GM19455 (cell line): ENCODE data around the gene FGD4.

Experiments
- ATAC-seq: cut with Tn5 transposase; IDR thresholded peaks from one replicate; pipeline ENCODE4 v1.9.1; 2021; ENCODE audit not compliant: unreplicated experiment

Gene FGD4

GRCh38 chr12:32454866-32455265, 55.5 kb downstream of the FGD4 start:
- ATAC-seq: no peak

- ATAC-seq: peak; percentile 64
These were observed 56.3 kb downstream of the FGD4 start for GRCh38 chr12:32455607-32456071.

- no peak for ATAC-seq
These were observed 58.1 kb downstream of the FGD4 start for GRCh38 chr12:32457251-32458025.

GRCh38 chr12:32460638-32461037, 61.3 kb downstream of the FGD4 start:
- ATAC-seq: no peak

DNA sequence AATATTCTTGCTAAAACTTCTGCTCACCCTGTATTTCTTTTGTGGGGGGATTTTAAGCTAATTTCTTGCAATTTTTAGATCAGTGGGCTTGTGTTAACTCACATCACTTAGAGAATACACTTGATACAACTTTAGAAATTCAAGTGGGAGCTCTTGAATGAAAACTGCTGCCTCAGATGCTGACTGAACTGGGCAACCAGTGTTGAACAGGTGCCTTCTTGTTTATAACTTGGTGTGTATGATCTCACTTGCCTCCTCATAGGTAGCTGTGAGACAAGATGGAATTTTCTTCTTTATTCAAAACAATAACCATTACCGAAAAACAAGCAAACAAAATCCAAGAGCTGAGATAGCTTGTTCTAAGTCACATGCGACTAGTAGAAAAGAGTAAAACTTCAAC, 63.5 kb downstream of the FGD4 start:
- no peak for ATAC-seq

- ATAC-seq: no peak
These were observed 66.8 kb downstream of the FGD4 start for GRCh38 chr12:32466187-32466586.

DNA sequence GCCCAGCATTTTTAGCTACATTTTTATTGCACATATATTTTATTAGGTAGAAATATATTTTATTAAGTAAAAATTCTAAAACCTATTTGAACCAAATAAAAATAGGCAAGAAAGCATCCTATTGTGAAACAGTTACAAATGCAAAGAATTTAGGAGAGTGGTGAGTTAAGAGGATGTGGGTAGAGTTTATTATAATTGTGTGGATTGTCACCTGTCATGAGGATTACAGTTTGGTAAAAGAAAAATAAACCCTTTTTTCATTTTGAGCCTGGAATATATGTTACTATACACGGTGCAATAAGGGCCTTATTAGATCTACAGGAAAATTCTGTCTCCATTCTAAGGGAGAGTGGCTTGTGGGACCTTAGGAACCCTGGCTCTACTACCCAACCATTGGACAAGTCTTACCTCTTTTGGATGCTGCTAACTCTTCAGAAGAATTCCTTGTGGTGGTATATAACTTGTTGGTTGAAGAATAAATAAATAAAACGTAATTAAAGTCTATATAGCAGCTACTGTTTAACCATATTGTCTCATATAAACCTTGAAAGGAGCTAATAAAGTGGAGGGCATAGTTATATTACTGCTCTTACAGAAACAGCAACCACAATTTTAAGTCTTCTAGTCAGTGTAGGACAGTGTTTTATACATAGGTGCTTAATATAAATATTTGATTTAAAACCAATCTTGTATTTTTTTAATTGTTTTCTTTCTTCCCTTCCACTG, 67.8 kb downstream of the FGD4 start:
- ATAC-seq: no peak

DNA sequence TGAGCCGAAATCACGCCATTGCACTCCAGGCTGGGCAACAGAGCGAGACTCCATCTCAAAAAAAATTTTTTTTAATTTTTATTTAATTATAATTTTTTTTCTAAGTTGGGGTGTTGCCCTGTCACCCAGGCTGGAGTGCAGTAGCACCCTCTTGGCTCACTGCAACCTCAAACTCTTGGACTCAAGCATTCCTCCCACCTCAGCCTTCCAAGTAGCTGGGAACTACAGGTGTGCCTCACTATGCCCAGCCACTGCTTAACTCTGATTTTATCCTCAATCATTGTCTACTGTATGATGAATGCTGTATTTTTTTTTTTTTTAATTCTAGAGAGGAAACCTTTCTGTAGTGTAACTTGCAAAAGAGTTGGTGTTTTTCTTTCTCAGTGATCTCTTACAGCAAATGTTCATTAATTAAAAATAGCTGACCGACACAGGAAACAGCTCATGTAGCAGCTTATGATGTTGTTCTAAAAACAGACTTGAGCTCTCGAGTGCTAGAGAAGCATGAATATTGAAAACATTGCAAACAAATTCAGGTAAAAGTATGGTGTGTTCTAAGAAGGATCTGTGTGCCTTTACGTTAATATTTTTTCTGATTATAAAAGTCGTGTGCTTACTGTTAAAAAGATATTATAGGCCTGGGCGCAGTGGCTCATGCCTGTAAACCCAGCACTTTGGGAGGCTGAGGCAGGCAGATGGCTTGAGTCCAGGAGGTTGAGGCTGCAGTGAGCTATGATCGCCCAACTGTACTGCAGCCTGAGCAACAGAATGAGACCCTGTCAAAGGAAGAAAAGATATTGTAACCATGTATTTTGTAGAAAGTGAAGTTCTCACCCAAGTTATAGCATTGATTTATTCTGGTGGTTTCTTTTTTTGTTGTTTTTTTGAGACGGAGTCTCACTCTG, 68.9 kb downstream of the FGD4 start:
- no peak for ATAC-seq

GRCh38 chr12:32470936-32471470, 71.6 kb downstream of the FGD4 start:
- ATAC-seq: no peak

GRCh38 chr12:32471591-32472001, 72.2 kb downstream of the FGD4 start:
- no peak for ATAC-seq

DNA sequence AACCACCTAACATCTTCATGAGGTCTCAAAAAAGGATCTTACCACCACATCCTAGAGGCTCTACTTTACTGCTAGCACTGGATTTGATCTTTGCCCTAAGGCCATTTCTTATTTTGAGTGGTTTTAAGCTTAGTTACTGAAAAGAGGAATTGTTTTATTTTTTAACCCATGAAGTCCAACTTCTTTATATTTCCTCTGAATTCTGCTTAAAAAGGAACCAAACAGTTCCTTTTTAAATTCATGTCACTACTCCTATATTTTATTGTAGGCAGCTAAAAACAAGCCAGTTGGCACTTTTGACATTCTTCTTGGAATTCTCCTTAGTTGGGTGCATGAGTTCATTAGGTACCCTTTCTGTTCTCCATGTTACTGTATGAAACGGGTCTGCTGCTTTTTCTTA, 76.4 kb downstream of the FGD4 start:
- no peak for ATAC-seq

DNA sequence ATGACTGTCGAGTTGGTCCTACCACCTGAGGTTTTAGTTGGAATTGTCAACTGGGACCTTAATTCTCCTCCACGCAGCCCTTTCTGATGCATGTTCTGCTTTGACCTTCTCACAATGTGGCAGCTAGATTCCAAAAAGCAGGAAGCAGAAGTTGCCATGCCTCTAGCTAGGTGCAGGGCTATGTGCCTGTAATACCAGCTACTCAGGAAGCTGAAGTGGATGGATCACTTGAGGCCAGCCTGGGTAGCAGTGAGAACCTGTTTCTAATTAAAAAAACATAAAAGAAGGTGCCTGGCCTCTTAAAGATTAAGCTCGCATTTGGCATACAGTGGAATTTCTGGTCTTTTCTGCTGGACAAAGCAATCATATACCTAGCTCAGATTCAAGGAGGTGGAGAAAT, 77.1 kb downstream of the FGD4 start:
- ATAC-seq: no peak

GRCh38 chr12:32477714-32478113, 78.4 kb downstream of the FGD4 start:
- no peak for ATAC-seq

GRCh38 chr12:32478166-32478565, 78.8 kb downstream of the FGD4 start:
- no peak for ATAC-seq

- no peak for ATAC-seq
These were observed 79.7 kb downstream of the FGD4 start for GRCh38 chr12:32478858-32479725.

DNA sequence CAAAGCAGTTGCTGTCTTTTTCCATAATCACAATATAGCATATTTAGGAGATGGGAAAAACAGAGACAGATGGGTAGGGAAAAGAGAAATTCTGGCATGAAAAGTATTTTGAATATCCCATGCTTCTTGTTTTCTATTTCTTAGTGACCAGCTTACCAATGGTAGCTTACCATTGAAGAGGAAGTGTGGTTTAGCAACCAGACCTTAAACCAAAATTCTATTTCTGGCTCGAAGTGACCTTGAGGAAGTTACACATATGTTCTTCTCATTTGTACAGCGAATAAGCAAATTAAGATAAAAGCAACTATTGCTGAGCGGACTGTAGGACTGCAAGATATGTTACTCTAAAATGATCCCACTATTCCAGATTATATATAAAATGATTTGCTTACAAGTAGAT, 82.9 kb downstream of the FGD4 start:
- ATAC-seq: peak; percentile 53

DNA sequence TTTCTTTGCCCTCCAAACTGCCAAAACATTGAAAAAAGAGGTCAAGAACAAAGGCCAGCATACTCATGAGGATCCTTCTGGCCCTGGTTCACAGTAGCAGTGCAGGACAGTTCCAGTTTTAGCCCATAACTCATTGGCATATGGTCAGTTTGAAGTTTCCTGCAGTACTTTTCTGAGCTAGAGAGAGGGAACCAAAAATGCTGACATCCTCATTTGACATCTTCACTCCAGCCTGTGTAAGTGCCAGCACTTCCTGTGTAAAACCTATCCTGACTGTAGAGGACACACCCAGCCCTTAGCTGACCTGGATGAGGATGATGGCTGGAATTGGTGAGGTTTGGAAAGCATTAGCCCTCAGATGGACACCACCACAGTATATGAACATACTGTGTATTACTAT, 84.1 kb downstream of the FGD4 start:
- ATAC-seq: no peak

DNA sequence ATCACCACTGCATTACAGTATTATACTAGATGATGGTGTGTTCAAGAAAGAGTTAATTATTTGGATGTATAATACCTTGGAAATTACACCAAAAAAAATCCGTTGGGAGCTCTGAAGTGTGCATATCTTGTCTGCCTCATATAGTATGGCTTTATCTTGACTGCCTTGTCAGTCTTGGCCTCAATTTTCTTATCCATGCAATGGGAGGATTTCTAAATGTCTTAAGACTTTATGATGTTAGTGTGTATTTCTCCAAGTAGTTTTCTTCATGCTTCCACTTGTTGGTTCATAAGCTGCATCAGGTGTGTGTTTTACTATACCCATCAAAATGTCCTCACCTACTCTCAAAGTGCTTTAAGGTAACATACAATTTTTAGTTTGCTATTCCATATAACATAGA, 84.6 kb downstream of the FGD4 start:
- no peak for ATAC-seq

- ATAC-seq: no peak
These were observed 86.8 kb downstream of the FGD4 start for GRCh38 chr12:32486158-32486557.

DNA sequence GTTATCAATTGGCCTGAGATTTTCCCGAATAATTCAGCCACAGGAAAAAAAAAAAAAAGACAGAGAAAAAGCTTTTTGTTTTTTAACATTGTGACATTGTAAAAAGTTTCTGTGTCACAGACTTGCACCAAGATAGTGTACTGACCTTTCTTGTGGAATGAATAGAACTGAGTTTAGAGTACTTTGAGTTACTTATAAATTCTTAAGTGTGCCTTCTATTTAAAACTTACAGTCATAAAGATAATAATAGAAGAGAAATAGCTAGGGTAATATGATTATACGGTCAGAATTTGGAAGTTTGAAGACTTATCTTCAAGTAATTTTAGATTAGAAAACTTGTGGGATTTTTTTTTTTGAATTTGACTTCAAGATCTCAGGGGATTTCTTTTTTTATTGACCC, 88.8 kb downstream of the FGD4 start:
- ATAC-seq: no peak
